Osteocyte (in vitro differentiated cells): ENCODE results near the gene SEMA3E. TPM values are rescaled to one million over a fixed set of nuclear protein-coding genes. Genes with fewer than 3 reads are reported as not detected.

ENCODE experiments used
- DNase-seq: peaks from one replicate; pipeline ENCODE4 v3.0.0; 2021; ENCODE audit warnings: mixed read lengths; ENCODE audit not compliant: unreplicated experiment; ENCODE audit errors: extremely low spot score
- H3K27ac Mint-ChIP-seq: one replicate; pipeline ENCODE4 v1.8.0; 2021; ENCODE audit warnings: mild to moderate bottlenecking, mixed read lengths; ENCODE audit not compliant: unreplicated experiment
- H3K27me3 Mint-ChIP-seq: one replicate; pipeline ENCODE4 v1.8.0; 2021; ENCODE audit warnings: mixed read lengths; ENCODE audit not compliant: unreplicated experiment
- H3K36me3 Mint-ChIP-seq: one replicate; pipeline ENCODE4 v1.8.0; 2021; ENCODE audit warnings: mixed read lengths; ENCODE audit not compliant: unreplicated experiment
- H3K4me1 Mint-ChIP-seq: one replicate; pipeline ENCODE4 v1.8.0; 2021; ENCODE audit warnings: mixed read lengths; ENCODE audit not compliant: unreplicated experiment
- H3K4me3 Mint-ChIP-seq: one replicate; pipeline ENCODE4 v1.8.0; 2021; ENCODE audit warnings: mild to moderate bottlenecking, moderate library complexity, mixed read lengths; ENCODE audit not compliant: unreplicated experiment
- H3K9me3 Mint-ChIP-seq: one replicate; pipeline ENCODE4 v1.8.0; 2021; ENCODE audit warnings: mixed read lengths; ENCODE audit not compliant: unreplicated experiment
- CTCF ChIP-seq: fragments of 200-600 bp; sonication (generic); IDR thresholded peaks from 2 replicates; pipeline ENCODE4 v1.5.0; 2021; ENCODE audit warnings: antibody characterized with exemption, mild to moderate bottlenecking, moderate library complexity
- total RNA-seq: library from RNA; stranded (reverse); gene quantifications from 2 replicates; pipeline ENCODE4 v1.2.1, GENCODE V29; 2021

SEMA3E gene
- total RNA-seq, 1 donor from 2014 or later = 1.6 TPM

- Mint-ChIP-seq H3K4me1 (no peaks in the 10 kb centered on the region), H3K27me3 (no peaks in the 10 kb centered on the region), H3K9me3 (no peaks in the 10 kb centered on the region), H3K4me3 (no peak overlapping the region), H3K36me3 (no peaks in the 10 kb centered on the region), H3K27ac (no peak overlapping the region)
- no peak for TF ChIP-seq CTCF
- no peak for DNase-seq
Measured at GRCh38 chr7:83532219-83532618, 116.7 kb downstream of the SEMA3E start.

GRCh38 chr7:83531766-83532165 lies 117.2 kb downstream of the SEMA3E start:
- no peak for TF ChIP-seq CTCF
- Mint-ChIP-seq H3K27ac (no peak overlapping the region), H3K36me3 (no peaks in the 10 kb centered on the region), H3K4me3 (no peak overlapping the region), H3K9me3 (no peaks in the 10 kb centered on the region), H3K4me1 (no peaks in the 10 kb centered on the region), H3K27me3 (no peaks in the 10 kb centered on the region)
- no peak for DNase-seq

GRCh38 chr7:83528925-83529423 lies 120.0 kb downstream of the SEMA3E start:
- Mint-ChIP-seq H3K4me1 (peaks cover 19% of the 10 kb centered on the region), H3K4me3 (no peak overlapping the region), H3K27me3 (no peaks in the 10 kb centered on the region), H3K27ac (no peak overlapping the region), H3K9me3 (no peaks in the 10 kb centered on the region), H3K36me3 (no peaks in the 10 kb centered on the region)
- TF ChIP-seq CTCF = no peak
- DNase-seq = no peak

- Mint-ChIP-seq H3K9me3 (no peaks in the 10 kb centered on the region), H3K36me3 (no peaks in the 10 kb centered on the region), H3K4me3 (no peak overlapping the region), H3K4me1 (peaks cover 23% of the 10 kb centered on the region), H3K27ac (no peak overlapping the region), H3K27me3 (no peaks in the 10 kb centered on the region)
- no peak for TF ChIP-seq CTCF
- DNase-seq = no peak
Measured at GRCh38 chr7:83524277-83525075, 124.5 kb downstream of the SEMA3E start.

- Mint-ChIP-seq H3K36me3 (no peaks in the 10 kb centered on the region), H3K27me3 (no peaks in the 10 kb centered on the region), H3K27ac (no peak overlapping the region), H3K9me3 (no peaks in the 10 kb centered on the region), H3K4me1 (peaks cover 18% of the 10 kb centered on the region), H3K4me3 (no peak overlapping the region)
- no peak for TF ChIP-seq CTCF
- DNase-seq = no peak
Measured at GRCh38 chr7:83520726-83521125, 128.2 kb downstream of the SEMA3E start.
